Esophagus muscularis mucosa (tissue), 3 donors: ENCODE results near the gene SLC39A11.

Source experiments
- CTCF ChIP-seq, 3 experiments: fragments of 200-600 bp in 2 of 3; fragments of 450-650 bp in 1 of 3; sonication (generic) in 2 of 3; IDR thresholded peaks; one replicate each; pipeline ENCODE4 v1.5.1; 2017 to 2019; ENCODE audit warnings: antibody characterized with exemption in 3 of 3, mild to moderate bottlenecking in 2 of 3, moderate library complexity in 1 of 3
- POLR2A ChIP-seq: fragments of 450-650 bp; IDR thresholded peaks from one replicate; pipeline ENCODE4 v1.6.1; 2017; ENCODE audit warnings: antibody characterized with exemption, moderate library complexity, mild to moderate bottlenecking, low read depth
- POLR2AphosphoS5 ChIP-seq, 2 donors: sonication (generic); formaldehyde crosslinking; IDR thresholded peaks; one replicate each; pipeline ENCODE4 v1.6.1; 2017; ENCODE audit warnings: antibody characterized with exemption in 2 of 2

GRCh38 chr17:72677714-72678390, 414.6 kb downstream of the SLC39A11 start:
- TF ChIP-seq CTCF (IDR thresholded peaks at IDR 0.05), result no peak
- no peak for TF ChIP-seq POLR2AphosphoS5 (IDR thresholded peaks at IDR 0.05)
- TF ChIP-seq POLR2A, result no peak
